ENCODE data around the gene TNNC2. TPM values are rescaled to one million over a fixed set of nuclear protein-coding genes. Genes with fewer than 3 reads are reported as not detected.

Gene TNNC2
- total RNA-seq, 1 experiment from 2014 or later: 4.6 TPM

DNA sequence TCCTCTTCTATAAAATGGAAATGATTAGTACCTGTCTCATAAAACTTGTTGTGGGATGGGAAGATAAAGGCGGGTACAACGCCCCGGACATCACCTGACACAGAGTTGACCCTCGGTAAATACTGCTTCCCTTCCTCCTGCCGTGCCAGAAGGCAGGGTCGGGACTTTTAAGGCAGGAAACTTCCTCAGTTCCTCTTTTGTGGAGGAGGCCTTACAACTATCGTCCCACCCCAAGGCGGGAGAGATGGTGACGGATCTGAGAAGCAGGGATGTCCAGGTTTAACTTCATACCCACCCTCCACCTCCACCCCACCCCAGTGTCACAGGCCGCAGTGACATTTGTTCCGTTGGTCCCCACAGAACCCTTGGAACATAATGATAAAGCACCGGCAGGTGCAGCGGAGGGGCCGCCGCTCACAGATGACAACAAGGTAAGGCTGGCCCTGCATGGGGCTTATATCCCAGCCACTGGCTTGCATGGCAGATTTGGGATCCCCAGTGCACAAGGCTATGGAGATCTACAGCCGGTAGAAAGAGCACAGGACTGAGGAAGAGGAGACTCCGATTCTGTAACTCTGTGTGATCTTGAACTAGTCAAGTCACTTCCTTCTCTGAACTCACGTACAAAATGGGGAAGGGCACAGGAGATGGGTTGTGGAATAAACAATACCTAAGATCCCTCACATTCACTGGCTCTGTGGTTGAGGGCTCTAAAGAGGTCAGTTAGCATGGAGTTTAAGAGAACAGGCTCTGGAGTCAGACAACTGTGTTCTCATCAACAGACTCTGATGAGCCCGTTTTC, 34.6 kb downstream of the TNNC2 start:
- H3K18ac ChIP-seq (ENCODE audit: insufficient read length, low read depth, low read length): no peak overlapping the region
- no peak overlapping the region for H4K5ac ChIP-seq (ENCODE audit: insufficient read length, low read depth, low read length)
- peaks cover 3% of the 10 kb centered on the region for H3K27me3 Mint-ChIP-seq (ENCODE audit: low read depth)
- no peaks in the 10 kb centered on the region for H3K27me3 ChIP-seq (ENCODE audit: insufficient read depth, low read length)
- H2BK20ac ChIP-seq (ENCODE audit: low read depth, low read length, poor library complexity, severe bottlenecking): no peak overlapping the region
- H3K4me1 ChIP-seq (ENCODE audit: insufficient read depth, low read length): peaks cover 5% of the 10 kb centered on the region
- WGBS (ENCODE audit: extremely low coverage, insufficient read length, low lambda C conversion rate): no CpG with 5 or more reads among the region's 19 CpGs
- H2BK12ac ChIP-seq (ENCODE audit: insufficient read length, low read depth, low read length): no peak overlapping the region
- H3K14ac ChIP-seq (ENCODE audit: insufficient read depth, low read length): no peak overlapping the region
- H3K4me3 Mint-ChIP-seq: peak overlapping the region; percentile 85 to 89
- H3T11ph ChIP-seq (ENCODE audit: low read length): no peak overlapping the region
- H3K79me2 ChIP-seq (ENCODE audit: insufficient read depth, low read length): no peaks in the 10 kb centered on the region
- no peaks in the 10 kb centered on the region; a peak in 1 of 5 replicates for H3K9me3 Mint-ChIP-seq
- H3K4me1 Mint-ChIP-seq: peaks cover 7 to 11% of the 10 kb centered on the region in 2 experiments
- no peak overlapping the region for H3K23ac ChIP-seq (ENCODE audit: insufficient read length, low read depth, low read length)
- no peak for DNase-seq
- no peaks in the 10 kb centered on the region for H3K9me3 ChIP-seq (ENCODE audit: control insufficient read depth, low read depth, low read length)
- H3K23me2 ChIP-seq (ENCODE audit: insufficient read length, low read depth, low read length, poor library complexity, severe bottlenecking): peaks cover 4% of the 10 kb centered on the region
- no peak overlapping the region for H3K27ac ChIP-seq (ENCODE audit: insufficient read length, low read depth, low read length)
- no peak overlapping the region for H4K91ac ChIP-seq (ENCODE audit: insufficient read length, low read depth, low read length)
- H2BK15ac ChIP-seq (ENCODE audit: low read depth, low read length): no peak overlapping the region
- peak overlapping the region; percentile 97 for H3K4me2 ChIP-seq (ENCODE audit: insufficient read depth, insufficient read length, low read length)
- H3K79me1 ChIP-seq (ENCODE audit: insufficient read depth, low read depth, low read length, poor library complexity, severe bottlenecking): no peaks in the 10 kb centered on the region
- no peaks in the 10 kb centered on the region for H4K20me1 ChIP-seq (ENCODE audit: control insufficient read depth, insufficient read depth, insufficient read length)
- no peak overlapping the region for H3K4ac ChIP-seq (ENCODE audit: low read depth, low read length)
- H2BK5ac ChIP-seq (ENCODE audit: insufficient read length, low read length): no peak overlapping the region
- TF ChIP-seq, protein P1, sequence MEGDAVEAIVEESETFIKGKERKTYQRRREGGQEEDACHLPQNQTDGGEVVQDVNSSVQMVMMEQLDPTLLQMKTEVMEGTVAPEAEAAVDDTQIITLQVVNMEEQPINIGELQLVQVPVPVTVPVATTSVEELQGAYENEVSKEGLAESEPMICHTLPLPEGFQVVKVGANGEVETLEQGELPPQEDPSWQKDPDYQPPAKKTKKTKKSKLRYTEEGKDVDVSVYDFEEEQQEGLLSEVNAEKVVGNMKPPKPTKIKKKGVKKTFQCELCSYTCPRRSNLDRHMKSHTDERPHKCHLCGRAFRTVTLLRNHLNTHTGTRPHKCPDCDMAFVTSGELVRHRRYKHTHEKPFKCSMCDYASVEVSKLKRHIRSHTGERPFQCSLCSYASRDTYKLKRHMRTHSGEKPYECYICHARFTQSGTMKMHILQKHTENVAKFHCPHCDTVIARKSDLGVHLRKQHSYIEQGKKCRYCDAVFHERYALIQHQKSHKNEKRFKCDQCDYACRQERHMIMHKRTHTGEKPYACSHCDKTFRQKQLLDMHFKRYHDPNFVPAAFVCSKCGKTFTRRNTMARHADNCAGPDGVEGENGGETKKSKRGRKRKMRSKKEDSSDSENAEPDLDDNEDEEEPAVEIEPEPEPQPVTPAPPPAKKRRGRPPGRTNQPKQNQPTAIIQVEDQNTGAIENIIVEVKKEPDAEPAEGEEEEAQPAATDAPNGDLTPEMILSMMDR (conservative IDR thresholded peaks at IDR 0.05): no peak
- no peak overlapping the region for H2AFZ ChIP-seq (ENCODE audit: low read length)
- H3K27ac Mint-ChIP-seq: peak overlapping the region in 2 of 3 experiments; percentile 78 to 91; a peak in 3 of 7 replicates
- H4K8ac ChIP-seq (replicated peaks; ENCODE audit: insufficient read length, low read depth, low read length): no peak overlapping the region
- H2BK120ac ChIP-seq (ENCODE audit: low read depth, low read length, poor library complexity, severe bottlenecking): no peak overlapping the region
- peak overlapping the region; percentile 68 for H3K9ac ChIP-seq (ENCODE audit: extremely low read depth, insufficient read length, low read length)
- H3K56ac ChIP-seq (ENCODE audit: insufficient read length, low read depth, low read length): no peak overlapping the region
- H2AK5ac ChIP-seq (ENCODE audit: insufficient read length, low read length): no peak overlapping the region
- peaks cover 22 to 39% (median 38%) of the 10 kb centered on the region in 3 experiments; a peak in 6 of 7 replicates for H3K36me3 Mint-ChIP-seq (ENCODE audit: insufficient read depth in 1 of 3, low read depth in 3 of 3)

Data from H9 (cell line).